HL-60 (cell line): ENCODE results near the gene UBALD1.

Source experiments
- DNase-seq, 2 experiments: peaks; one replicate each; pipeline ENCODE4 v3.0.0-alpha.2; 2010 to 2020; ENCODE audit warnings: low read depth in 1 of 2, low spot score in 1 of 2
- H3K27ac ChIP-seq: fragments of 250-450 bp; sonication (Bioruptor Pico); replicated peaks from 2 replicates; pipeline ENCODE4 v1.5.1; 2020; ENCODE audit warnings: mild to moderate bottlenecking, moderate library complexity
- H3K27me3 ChIP-seq: fragments of 250-450 bp; sonication (Bioruptor Pico); 2 replicates; pipeline ENCODE4 v1.5.1; 2021; ENCODE audit warnings: mild to moderate bottlenecking, moderate library complexity; ENCODE audit not compliant: insufficient read depth, poor library complexity, severe bottlenecking
- H3K4me3 ChIP-seq: replicated peaks from 2 replicates; pipeline ENCODE4 v1.5.1; 2011; ENCODE audit warnings: mild to moderate bottlenecking, control low read depth, low read length; ENCODE audit not compliant: insufficient read depth
- GABPA ChIP-seq: IDR thresholded peaks from 2 replicates; pipeline ENCODE4 v1.6.1; 2012; ENCODE audit warnings: low read depth
- POLR2AphosphoS5 ChIP-seq: IDR thresholded peaks from 2 replicates; pipeline ENCODE4 v1.6.1; 2012; ENCODE audit warnings: low read depth
- SPI1 ChIP-seq: IDR thresholded peaks from 2 replicates; pipeline ENCODE4 v1.6.1; 2012; ENCODE audit warnings: low read depth, mild to moderate bottlenecking, borderline replicate concordance
- TF ChIP-seq, protein P1 (sequence below): IDR thresholded peaks from one replicate; pipeline ENCODE4 v1.5.1; 2011; ENCODE audit warnings: low read length, control low read depth, inconsistent platforms; ENCODE audit not compliant: insufficient read depth
- TF ChIP-seq, protein P2 (sequence below): IDR thresholded peaks from 2 replicates; pipeline ENCODE4 v1.6.1; 2012; ENCODE audit warnings: low read depth; ENCODE audit not compliant: insufficient replicate concordance

The UBALD1 gene

DNA sequence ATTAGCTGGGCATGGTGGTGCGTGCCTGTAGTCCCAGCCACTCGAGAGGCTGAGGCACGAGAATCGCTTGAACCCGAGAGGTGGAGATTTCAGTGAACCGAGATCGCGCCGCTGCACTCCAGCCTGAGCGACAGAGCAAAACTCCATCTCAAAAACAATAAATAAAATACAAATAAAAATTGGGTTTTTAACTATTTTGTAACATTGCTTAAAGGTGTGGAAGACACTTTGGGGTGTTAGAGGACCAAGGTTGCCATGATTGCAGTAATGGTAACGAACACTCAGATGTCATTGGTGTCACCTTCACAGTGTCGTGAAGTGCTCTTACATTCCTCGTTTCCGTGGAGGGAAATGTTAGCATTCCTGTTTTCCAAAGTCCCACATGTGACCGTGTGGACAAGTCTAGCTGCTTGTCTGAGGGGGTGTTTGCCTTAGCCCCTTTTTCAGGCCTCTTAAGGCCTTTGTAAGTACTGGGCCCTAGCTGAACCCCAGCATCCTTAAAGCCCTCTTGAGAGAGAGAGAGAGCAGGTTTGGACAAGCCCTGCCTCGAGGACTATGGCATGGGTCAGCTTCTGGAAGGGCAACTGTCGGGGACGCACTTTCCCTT, 49.9 kb downstream of the UBALD1 start:
- Histone ChIP-seq H3K27ac (no peak overlapping the region), H3K4me3 (no peak overlapping the region), H3K27me3 (no peaks in the 10 kb centered on the region)
- TF ChIP-seq, protein P1, sequence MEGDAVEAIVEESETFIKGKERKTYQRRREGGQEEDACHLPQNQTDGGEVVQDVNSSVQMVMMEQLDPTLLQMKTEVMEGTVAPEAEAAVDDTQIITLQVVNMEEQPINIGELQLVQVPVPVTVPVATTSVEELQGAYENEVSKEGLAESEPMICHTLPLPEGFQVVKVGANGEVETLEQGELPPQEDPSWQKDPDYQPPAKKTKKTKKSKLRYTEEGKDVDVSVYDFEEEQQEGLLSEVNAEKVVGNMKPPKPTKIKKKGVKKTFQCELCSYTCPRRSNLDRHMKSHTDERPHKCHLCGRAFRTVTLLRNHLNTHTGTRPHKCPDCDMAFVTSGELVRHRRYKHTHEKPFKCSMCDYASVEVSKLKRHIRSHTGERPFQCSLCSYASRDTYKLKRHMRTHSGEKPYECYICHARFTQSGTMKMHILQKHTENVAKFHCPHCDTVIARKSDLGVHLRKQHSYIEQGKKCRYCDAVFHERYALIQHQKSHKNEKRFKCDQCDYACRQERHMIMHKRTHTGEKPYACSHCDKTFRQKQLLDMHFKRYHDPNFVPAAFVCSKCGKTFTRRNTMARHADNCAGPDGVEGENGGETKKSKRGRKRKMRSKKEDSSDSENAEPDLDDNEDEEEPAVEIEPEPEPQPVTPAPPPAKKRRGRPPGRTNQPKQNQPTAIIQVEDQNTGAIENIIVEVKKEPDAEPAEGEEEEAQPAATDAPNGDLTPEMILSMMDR: no peak
- TF ChIP-seq GABPA (no peak), SPI1 (no peak), POLR2AphosphoS5 (no peak)
- TF ChIP-seq, protein P2, sequence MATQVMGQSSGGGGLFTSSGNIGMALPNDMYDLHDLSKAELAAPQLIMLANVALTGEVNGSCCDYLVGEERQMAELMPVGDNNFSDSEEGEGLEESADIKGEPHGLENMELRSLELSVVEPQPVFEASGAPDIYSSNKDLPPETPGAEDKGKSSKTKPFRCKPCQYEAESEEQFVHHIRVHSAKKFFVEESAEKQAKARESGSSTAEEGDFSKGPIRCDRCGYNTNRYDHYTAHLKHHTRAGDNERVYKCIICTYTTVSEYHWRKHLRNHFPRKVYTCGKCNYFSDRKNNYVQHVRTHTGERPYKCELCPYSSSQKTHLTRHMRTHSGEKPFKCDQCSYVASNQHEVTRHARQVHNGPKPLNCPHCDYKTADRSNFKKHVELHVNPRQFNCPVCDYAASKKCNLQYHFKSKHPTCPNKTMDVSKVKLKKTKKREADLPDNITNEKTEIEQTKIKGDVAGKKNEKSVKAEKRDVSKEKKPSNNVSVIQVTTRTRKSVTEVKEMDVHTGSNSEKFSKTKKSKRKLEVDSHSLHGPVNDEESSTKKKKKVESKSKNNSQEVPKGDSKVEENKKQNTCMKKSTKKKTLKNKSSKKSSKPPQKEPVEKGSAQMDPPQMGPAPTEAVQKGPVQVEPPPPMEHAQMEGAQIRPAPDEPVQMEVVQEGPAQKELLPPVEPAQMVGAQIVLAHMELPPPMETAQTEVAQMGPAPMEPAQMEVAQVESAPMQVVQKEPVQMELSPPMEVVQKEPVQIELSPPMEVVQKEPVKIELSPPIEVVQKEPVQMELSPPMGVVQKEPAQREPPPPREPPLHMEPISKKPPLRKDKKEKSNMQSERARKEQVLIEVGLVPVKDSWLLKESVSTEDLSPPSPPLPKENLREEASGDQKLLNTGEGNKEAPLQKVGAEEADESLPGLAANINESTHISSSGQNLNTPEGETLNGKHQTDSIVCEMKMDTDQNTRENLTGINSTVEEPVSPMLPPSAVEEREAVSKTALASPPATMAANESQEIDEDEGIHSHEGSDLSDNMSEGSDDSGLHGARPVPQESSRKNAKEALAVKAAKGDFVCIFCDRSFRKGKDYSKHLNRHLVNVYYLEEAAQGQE: no peak
- DNase-seq: no peak

DNA sequence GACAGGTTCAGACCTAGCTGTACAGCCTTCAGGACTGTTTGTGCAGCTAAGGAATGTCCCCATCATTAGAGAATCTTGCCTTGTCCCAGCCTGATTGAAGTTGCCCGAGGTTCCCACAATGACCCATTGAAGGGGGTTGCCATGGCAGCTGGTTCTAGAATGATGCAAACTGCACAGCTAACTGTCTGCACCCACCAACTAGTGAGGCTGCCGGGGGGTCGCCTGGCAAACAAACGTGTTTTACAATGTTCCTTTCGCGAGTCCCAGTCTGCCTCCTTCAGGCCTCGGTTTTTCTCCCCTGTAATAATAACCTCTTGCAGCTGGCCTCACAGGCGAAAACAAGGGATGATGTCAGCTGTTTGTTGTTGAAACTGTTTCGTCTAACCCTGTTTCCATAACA, 53.1 kb downstream of the UBALD1 start:
- H3K4me3 ChIP-seq: no peak overlapping the region
- no peak for DNase-seq

More for the DNA sequence above, 53.1 kb downstream of the UBALD1 start:
- Histone ChIP-seq H3K27me3 (no peaks in the 10 kb centered on the region), H3K27ac (no peak overlapping the region)
- TF ChIP-seq GABPA: no peak
- TF ChIP-seq SPI1: no peak
- no peak for TF ChIP-seq POLR2AphosphoS5
- TF ChIP-seq, protein P1: no peak
- TF ChIP-seq, protein P2: no peak
